Skeletal muscle cell (primary cell): ENCODE measurements around the gene SPATA3.
"Not testable (repeated sequence)": the region's sequence is repeated elsewhere in the genome, so short reads cannot be mapped to it uniquely, and the experiment has no call there.

Experiments
- DNase-seq: peaks from one replicate; pipeline ENCODE4 v3.0.0-alpha.2; 2010; ENCODE audit warnings: low read depth
- H3K4me3 ChIP-seq: 2 replicates; pipeline ENCODE4 v1.5.1; 2011; ENCODE audit warnings: low read depth, mild to moderate bottlenecking, control low read depth, low read length, moderate library complexity

SPATA3 gene

DNA sequence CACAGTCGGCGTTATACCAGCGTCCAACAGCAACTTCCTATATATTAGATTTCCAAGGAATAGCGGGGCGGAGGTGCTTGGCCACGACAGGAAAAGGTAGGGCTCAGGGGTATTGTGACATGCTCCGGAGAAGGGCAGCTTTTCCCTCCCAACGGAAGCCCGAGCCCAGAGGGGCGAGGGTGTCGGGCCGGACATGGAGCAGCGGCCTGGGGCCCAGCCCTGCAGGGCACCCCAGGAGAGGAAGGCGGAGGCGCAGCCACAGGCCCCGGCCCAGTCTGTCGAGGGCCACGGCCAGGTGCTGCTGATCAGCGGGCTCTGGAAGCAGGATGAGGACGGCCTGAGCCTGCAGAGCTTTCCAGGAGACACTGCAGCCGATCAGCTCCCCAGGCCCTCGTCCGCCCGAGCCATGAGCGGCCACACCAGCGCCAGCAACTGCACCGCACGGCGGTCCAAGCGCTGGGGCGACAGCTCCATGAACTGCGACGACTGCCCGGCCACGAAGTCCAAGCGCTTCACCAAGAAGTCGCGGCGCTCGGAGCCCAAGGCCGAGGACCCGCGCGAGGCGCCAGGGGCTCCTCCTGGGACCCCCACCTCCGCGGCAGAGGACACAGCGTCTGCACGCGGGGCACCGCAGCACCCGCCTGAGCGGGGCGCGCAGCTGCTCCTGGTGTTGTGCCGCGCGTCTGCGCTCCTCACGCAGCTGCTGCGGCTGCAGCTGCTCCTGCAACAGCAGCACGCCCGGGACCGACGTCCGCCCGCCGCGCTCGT, 5.6 kb upstream of the SPATA3 start:
- DNase-seq, result no peak
- no peak overlapping the region for H3K4me3 ChIP-seq

DNA sequence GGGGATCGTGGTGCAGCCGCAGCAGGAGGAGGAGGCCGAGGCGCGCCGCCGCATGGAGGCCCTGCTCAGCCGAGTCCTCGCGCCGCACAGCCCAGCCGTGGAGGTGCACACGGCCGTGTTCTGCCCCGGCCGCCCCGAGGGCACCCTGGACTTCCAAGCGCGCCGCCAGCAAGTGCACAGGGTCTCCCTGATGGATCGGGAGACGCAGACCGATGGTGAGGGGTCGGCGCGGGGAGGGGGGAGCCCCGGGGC, 5.1 kb upstream of the SPATA3 start:
- H3K4me3 ChIP-seq, result no peak overlapping the region
- DNase-seq, result no peak

DNA sequence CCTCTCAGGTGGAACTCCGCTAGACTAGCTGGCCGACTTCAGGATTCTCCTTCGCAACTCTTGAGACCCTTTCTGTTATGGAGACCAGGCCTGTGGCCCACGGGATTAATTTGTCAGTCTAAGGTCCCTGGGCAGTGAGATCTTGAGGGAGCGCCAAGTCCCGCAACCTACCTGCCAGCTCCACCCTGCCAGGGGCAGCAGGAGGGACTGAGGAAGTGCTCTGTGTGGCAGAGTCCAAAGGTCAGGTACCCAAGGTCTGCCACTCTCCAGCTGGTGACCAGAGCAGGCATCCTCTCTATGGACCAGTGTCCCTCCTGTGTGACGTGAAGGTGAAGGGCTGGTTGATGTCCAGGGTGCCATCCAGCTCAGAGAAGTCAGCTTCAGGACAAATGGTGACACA, 4.3 kb upstream of the SPATA3 start:
- H3K4me3 ChIP-seq, result no peak overlapping the region
- no peak for DNase-seq

DNA sequence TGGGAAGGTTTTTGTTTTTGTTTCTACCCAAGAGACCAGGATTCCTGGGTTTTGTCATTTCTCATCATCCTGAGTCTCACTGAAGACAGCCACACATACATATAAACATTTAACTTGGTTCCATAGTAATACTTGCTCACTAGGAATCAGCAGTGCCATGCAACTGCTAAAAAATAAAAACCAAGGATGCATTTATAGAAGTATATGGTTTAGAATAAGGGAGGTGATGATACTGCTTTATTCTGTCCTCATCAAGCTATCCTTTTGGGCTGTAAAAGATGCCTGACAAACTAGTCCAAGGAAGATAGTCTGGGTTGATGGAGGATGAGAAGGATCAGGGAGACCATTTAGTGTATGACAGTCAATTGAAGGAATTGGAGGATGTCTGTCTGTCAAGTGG, 740 bp downstream of the SPATA3 start:
- DNase-seq, result no peak
- H3K4me3 ChIP-seq, result no peak overlapping the region

DNA sequence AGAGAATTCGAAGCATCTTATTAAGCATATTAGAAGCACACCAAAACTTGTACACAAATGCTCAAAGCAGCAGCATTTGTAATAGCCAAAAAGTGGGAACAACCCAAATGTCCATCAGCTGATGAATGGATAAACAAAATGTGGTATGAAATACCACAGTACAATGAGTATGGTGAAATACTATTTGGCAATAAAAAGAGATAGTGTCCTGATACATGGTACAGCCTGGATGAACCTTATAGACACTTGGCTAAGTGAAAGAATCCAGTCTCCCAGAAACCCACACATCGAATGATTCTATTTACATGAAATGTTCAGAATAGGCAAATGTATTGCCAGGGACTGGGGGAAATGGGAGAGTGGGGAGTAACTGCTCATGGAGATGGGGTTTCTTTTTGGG, 3.0 kb downstream of the SPATA3 start:
- H3K4me3 ChIP-seq, result no peak overlapping the region
- no peak for DNase-seq

DNA sequence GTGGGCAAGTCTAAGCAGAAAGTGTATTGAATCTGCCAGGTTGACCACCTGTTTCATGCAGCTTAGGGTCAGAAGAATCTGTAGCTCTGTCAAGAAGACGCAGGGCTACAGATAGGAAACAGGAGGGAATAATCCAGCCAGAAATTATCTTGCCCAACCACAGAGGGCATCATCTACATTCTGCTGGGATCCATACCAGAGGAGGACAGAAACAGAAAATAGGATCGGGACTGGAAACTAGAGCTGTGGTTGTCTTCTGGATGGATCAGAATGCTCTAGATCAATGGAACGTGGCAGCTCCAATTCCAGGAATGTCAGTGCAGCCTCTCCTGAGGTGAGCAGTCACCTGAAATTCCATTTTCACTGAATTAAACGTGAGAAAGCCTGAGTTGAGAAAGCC, 3.6 kb downstream of the SPATA3 start:
- no peak overlapping the region for H3K4me3 ChIP-seq
- DNase-seq, result no peak

DNA sequence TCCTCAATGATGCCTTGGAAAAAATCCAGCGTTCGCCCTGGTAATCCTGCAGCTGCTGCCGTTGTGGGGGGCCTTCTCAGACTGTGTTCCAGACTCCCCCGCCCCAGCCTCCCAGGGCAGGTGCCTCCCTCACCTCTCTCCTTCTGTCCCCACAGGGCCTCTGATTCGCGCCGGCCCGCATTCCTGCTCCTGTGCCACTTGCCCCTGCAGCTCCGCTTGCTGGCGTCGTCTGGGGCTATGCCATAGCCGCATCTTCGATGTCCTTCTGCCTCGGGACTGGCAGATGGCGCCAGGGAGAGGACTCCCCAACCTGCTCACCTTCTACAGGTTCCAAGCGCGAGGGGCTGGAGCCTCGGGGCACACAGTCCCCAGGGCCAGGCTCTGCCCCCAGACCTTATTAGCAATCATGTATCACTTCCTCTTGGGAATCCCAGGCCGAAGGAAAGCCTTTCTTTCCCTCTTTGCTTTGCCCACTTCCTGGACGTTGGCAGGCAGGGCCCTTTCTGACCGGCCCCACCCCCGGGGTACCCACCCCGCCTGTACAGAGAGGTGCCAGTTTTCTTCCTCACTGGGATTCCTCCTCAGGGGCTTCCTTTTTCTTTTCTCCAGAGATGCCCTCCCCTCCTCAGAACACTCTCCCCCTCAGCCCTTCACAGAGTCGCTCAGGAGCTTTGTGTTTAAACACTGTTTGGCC, 4.4 kb downstream of the SPATA3 start:
- DNase-seq, result no peak
- no peak overlapping the region for H3K4me3 ChIP-seq

DNA sequence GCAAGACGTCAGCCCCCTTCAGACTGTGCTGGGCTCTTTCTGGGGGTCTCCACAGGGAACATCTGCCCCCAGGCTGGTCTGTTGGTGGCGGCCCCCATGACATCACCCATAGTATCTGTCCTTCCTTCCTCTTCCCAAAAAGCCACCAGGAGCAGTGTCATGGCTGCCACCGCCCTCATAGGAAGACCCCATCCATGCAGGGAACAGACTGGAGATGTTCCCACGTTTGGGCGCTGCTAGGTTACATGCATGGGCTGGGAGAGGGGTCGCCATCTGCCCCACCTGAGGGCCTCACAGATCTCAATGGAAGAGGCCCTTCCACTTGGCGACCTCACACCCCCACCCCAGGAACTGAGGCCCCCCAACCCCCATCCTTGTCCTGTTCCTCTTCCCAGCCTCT, 5.1 kb downstream of the SPATA3 start:
- DNase-seq, result no peak
- H3K4me3 ChIP-seq, result no peak overlapping the region

DNA sequence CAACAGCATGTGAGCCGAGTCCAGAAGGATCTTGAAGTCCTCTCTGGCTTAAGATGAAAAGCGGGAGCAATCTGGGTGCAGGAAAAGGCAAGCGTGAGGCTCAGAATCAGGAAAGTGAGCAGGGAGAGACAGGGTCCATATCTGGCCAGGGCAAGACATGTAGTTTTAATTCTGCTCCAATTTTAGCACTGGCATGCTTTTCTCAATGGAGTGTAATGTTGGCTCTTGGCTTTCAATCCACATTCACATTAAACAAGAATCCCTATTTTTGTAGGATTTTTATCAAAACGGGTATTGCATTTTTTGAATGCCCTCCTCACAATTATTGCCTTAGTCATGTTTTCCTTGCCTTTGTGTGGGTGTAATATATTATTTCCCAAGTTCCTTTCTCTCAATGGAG, 6.0 kb downstream of the SPATA3 start:
- no peak for DNase-seq
- H3K4me3 ChIP-seq, result no peak overlapping the region

DNA sequence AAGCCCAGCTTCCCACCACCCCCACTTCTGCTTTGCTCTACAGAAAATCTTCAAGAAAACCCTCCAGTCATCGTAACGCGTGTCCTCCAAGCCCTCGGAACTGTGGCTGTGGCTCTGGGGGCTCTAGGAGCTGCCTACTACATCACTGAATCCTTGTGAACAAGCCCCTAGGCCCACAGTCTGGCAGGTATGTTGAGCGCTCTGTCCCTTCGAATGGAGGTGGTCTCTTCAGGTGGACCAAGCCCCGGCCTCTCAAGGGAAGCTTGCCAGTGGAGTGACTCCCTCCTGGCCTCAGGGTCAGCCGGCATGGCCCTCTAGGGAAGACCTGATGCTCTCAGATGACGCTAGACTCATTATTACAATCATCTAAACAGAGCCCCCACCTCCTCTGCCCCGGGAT, 6.7 kb downstream of the SPATA3 start:
- no peak for DNase-seq
- no peak overlapping the region for H3K4me3 ChIP-seq

DNA sequence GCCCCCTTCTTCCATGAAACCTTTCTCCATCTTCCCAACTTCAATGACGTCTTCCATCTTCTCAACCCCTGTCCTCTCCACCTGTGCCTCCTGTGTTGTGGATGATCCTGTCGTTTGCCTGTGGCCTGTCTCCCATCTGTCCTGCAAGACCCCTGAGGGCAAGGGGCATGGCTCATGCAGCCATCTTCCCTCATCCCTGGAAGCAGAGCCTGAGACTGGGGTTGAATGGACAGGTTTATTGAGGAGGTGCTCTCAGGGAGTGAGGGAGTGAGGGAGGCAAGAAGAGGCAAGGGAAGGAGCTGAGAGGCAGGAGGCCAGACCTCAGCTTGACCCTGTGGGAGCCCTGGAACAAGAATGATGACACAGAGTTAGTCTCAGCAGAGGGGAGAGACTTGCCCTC, 7.3 kb downstream of the SPATA3 start:
- no peak for DNase-seq
- no peak overlapping the region for H3K4me3 ChIP-seq

DNA sequence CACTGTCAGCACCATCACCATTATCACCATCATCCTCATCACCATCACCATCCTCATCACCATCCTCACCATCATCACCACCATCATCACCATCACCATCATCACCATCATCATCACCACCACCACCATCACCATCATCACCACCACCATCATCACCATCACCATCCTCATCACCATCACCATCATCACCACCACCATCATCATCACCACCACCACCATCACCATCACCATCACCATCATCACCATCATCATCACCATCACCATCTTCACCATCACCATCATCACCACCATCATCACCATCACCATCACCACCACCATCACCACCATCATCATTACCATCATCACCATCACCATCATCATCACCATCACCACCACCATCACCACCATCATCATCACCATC, 9.0 kb downstream of the SPATA3 start:
- not testable (repeated sequence) for H3K4me3 ChIP-seq, DNase-seq

DNA sequence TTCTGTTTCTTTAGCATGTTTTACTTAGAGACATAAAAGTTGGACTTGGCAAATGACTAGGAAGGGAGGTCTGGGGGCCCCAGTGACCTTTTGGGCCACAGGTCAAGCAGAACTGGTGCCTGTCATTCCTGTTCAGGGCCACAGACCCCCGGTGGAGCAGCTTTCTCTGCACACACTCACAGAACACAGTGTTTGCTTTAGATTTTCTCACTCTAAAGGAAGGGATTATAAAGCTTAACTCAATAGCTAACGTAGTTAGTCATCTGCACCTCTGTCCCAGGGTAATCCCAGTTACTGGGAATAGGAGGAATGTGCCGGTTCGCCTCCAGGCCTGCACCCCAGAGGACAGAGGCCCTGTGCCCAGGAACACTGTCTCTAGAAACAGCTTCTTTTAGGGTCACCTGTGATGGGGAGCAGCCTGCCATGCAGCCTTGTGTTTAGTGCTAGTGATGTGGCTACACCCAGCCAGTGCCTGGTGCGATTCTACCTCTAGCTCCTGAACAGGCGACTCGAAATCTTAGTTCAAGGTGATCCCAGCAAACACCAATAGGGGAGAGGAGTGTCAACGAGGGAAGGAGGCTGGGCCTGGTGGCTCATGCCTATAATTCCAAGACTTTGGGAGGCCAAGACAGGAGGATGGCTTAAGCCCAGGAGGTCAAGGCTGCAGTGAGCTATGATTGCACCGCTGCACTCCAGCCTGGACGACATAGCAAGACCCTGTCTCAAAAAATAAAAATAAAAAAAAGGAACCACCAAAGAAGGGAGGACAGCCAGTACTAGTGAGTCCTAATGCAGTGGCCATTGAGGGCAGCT, 11.6 kb downstream of the SPATA3 start:
- no peak overlapping the region for H3K4me3 ChIP-seq
- no peak for DNase-seq

DNA sequence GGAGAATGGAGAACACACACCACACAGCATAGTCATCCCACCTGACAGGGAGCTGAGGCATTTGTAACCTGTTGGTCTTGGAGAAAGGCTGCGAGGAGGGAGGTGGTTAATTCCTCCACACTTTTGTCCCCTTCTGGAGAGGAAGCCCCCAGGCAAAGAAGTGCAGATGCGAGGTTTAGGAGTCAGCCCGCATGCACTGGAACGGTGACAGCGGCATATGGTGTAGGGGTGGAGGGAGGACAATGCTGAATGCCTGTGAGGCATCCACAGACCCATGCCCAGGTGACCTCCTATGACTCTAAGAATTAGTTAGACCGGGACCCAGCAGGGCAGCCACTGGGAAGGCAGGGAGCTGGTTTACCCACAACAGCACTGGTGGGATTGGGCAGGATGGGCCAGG, 12.2 kb downstream of the SPATA3 start:
- DNase-seq, result no peak
- H3K4me3 ChIP-seq, result no peak overlapping the region

DNA sequence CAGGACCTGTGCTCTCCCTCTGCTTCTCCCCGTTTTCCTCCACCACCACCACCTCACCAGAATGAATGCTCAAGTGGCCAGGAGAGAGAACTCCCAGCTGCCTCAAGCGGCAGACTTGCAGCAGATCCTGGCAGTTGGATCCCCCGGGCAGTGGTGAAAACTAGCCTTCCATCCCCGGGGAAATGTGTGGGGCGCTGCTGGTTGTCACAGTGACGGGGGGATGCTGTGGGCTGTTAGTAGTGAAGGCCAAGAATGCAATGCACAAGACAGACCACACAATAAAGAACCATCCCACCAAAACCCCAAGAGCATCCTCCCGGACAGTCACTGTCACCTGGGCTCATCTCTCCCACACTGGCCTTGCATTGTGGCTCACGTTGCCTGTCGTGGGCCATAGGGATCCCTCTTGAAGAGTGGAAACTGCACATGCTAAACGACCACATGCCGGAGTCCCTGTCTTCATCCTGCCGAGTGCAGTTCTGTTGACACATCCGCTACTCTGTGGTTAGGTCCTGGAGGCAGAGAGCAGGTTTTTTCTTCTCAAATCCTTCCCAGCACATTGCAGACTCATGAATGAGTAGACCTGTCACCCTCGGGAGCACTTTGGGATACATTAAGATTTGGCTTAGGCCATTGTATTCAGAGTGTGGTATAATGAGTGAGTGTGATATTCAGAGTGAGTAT, 13.5 kb downstream of the SPATA3 start:
- H3K4me3 ChIP-seq, result no peak overlapping the region
- no peak for DNase-seq

DNA sequence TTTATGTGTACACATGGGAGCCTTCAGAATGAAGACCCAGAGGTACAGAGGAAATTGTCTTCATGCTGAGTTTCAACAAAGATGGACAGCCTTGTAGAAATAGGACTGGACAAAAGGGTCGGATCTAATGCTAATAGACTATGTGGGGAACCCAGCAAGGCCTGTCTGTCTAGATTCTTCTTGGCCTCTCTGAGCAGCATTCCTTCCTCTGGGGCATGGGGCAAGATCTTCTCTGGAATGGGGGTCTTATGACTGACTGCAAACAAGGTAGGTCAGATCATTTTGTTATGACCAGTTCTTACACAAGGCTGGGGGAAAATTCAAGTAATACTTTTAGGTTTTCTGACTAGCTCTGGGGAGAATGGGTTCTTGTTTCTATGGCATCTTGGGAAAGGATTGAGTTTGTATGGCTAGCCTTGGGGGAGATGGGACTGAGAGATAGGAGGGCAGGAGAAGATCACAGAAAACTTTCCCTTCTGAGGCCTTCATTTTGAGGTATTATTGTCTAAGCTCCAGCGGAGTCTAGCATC, 14.3 kb downstream of the SPATA3 start:
- H3K4me3 ChIP-seq, result no peak overlapping the region
- DNase-seq, result no peak

DNA sequence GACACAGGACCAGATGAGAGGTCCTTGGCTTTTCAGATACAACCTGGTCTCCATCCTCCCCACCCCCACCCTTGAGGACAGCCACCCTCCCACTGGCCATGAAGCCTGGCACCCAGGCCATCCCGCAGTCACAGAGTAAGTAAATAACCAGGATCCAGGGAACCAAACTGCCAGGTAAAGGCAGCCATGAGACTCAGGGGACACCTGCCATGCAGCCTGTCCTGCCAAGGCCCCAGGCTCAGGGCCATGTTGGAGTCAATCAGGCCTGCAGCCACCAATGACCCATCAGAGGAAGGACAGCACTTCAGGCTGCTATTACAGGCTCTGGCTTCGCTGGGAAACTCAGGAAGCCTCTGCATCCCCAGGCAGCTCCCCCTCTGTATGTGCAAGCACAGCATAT, 15.6 kb downstream of the SPATA3 start:
- no peak overlapping the region for H3K4me3 ChIP-seq
- no peak for DNase-seq

DNA sequence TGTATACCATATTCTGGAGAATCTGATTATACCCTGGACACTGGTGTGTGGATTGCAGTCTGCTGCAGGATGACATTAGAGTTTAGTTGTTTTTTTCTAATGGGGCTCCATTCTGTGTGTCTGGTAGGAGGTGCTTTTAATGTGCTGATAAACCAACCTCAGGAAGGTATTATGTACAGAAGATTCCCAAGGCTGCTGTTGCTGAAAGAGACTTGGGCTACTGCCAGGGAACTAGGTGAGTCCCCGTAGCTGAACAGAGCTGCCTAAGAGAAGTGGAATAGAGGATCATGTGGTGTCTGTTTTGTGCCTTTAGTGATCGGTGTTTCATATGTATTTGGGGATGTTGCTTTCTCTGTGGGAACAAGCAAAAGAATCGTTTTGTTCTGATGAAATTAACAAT, 16.5 kb downstream of the SPATA3 start:
- no peak overlapping the region for H3K4me3 ChIP-seq
- no peak for DNase-seq

DNA sequence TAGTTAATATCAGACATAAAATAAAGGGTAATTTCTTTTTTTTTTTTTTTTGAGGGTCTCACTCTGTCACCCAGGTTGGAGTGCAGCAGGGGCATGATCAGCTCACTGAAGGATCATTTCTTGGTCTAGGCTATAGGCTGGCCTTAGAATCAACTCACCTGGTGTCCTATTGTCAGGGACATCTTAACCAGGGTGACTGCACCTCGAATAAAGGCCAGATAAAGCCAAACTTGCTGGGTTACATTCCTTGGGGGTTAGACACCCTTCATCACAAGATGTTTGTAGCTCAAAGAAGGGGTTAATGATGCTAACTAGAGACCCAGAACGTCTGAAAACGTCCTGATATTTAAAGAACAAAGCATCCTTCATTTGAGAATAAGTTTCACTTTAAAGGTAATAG, 17.9 kb downstream of the SPATA3 start:
- H3K4me3 ChIP-seq, result no peak overlapping the region
- no peak for DNase-seq

DNA sequence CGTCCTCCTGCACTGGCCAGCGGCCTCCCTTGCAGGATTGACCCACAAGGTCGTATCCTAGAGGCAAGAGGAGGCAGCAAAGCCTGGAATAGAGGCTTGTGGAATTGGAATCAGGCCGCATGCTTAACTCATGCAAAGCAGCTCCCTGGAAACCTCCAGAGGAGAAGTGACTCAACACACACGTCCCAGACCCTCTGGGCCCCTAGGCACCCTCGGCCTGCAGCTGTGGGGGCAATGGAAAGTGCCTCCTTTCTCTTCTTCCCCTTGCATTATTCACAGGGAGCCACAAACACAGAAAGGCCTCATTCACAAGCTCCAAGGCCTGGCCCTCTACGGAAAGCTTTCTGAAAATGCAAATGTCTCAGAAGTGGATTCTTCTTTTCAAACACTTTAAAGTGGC, 19.6 kb downstream of the SPATA3 start:
- H3K4me3 ChIP-seq, result no peak overlapping the region
- no peak for DNase-seq
